ENCODE measurements around the gene ZYG11A. TPM values are rescaled to one million over a fixed set of nuclear protein-coding genes. Genes with fewer than 3 reads are reported as not detected.
"Not testable (repeated sequence)": the region's sequence is repeated elsewhere in the genome, so short reads cannot be mapped to it uniquely, and the experiment has no call there.

The ZYG11A gene
- total RNA-seq, 4 donors from 2014 or later, result not detected

GRCh38 chr1:52857443-52857842, 14.9 kb downstream of the ZYG11A start:
- Histone ChIP-seq H3K36me3 (no peaks in the 10 kb centered on the region), H3K4me3 (no peak overlapping the region), H3K27me3 (no peaks in the 10 kb centered on the region), H3K9me3 (no peaks in the 10 kb centered on the region), H3K27ac (peak overlapping the region in 1 of 4 donors; percentile 20), H3K4me1 (peaks cover 0 to 13% of the 10 kb centered on the region in 2 donors)
- intact Hi-C loops (cut with DNase I; ENCODE audit: low total_unique reads) (loop anchor here (2.0 kb wide), 1 partner anchor 69 kb away; the partner anchor contains the start of gene SCP2), in situ Hi-C loops (cut with MboI; ENCODE audit: low sequenced_read_pairs in 4 of 4) (no loop called here)
- TF ChIP-seq, protein P1, sequence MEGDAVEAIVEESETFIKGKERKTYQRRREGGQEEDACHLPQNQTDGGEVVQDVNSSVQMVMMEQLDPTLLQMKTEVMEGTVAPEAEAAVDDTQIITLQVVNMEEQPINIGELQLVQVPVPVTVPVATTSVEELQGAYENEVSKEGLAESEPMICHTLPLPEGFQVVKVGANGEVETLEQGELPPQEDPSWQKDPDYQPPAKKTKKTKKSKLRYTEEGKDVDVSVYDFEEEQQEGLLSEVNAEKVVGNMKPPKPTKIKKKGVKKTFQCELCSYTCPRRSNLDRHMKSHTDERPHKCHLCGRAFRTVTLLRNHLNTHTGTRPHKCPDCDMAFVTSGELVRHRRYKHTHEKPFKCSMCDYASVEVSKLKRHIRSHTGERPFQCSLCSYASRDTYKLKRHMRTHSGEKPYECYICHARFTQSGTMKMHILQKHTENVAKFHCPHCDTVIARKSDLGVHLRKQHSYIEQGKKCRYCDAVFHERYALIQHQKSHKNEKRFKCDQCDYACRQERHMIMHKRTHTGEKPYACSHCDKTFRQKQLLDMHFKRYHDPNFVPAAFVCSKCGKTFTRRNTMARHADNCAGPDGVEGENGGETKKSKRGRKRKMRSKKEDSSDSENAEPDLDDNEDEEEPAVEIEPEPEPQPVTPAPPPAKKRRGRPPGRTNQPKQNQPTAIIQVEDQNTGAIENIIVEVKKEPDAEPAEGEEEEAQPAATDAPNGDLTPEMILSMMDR (IDR thresholded peaks at IDR 0.05 in 4 of 5, conservative IDR thresholded peaks at IDR 0.05 in 1 of 5), result no peak
- no peak for TF ChIP-seq POLR2A (IDR thresholded peaks at IDR 0.05)
- peak; percentile 90 to 93 for ATAC-seq
- no peak for DNase-seq

GRCh38 chr1:52862666-52863458, 20.3 kb downstream of the ZYG11A start:
- Histone ChIP-seq H3K27me3 (no peaks in the 10 kb centered on the region), H3K4me1 (peaks cover 0 to under 1% of the 10 kb centered on the region in 2 donors), H3K4me3 (no peak overlapping the region), H3K27ac (no peak overlapping the region), H3K36me3 (no peaks in the 10 kb centered on the region), H3K9me3 (no peaks in the 10 kb centered on the region)
- ATAC-seq (no peak), DNase-seq (no peak)
- intact Hi-C loops (cut with DNase I; ENCODE audit: low total_unique reads), result no loop called here
- in situ Hi-C loops (cut with MboI; ENCODE audit: low sequenced_read_pairs in 4 of 4), result no loop called here
- TF ChIP-seq POLR2A (IDR thresholded peaks at IDR 0.05), result no peak
- TF ChIP-seq, protein P1 (IDR thresholded peaks at IDR 0.05 in 4 of 5, conservative IDR thresholded peaks at IDR 0.05 in 1 of 5), result no peak

DNA sequence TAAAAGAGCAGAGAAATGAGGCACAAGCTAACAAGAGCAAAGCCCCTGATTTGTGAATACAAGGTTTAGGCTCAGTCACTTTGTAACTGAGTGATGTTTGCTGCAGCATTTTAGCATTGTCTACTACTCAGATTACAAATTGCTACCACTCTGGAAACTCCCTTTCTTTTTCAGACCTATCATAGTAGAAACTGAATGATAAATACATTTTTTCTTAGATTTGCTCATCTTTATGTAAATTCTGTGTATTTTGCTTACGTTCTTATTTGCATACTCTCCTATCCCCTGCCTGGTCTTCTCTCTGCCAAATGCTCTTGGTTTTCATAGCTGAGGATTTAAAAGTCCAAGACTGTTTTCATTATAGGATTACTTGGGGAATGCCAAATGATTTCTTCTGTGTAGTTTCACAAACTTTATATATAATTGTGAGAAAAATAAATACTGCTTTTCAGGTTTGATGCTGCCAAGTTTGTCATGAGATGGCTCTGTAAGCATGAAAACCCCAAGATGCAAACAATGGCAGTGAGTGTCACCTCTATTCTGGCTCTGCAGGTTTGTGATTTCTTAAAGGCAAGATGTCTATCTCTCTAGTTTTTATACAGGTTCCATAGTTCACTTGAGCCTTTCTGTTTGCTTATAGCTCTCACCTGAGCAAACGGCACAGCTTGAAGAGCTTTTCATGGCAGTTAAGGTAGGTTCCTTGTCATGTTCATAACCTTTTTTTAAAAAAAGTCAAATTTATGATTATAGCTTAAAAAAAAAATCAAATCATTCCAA, 24.7 kb downstream of the ZYG11A start:
- H3K4me3 ChIP-seq, result no peak overlapping the region
- no peaks in the 10 kb centered on the region for H3K27me3 ChIP-seq
- no peaks in the 10 kb centered on the region for H3K9me3 ChIP-seq
- intact Hi-C loops (cut with DNase I; ENCODE audit: low total_unique reads), result no loop called here
- no peaks in the 10 kb centered on the region for H3K36me3 ChIP-seq
- TF ChIP-seq, protein P1 (IDR thresholded peaks at IDR 0.05 in 4 of 5, conservative IDR thresholded peaks at IDR 0.05 in 1 of 5), result no peak
- no peak for TF ChIP-seq POLR2A (IDR thresholded peaks at IDR 0.05)
- no peak overlapping the region for H3K27ac ChIP-seq
- DNase-seq, result no peak
- ATAC-seq, result no peak
- in situ Hi-C loops (cut with MboI; ENCODE audit: low sequenced_read_pairs in 4 of 4), result no loop called here
- H3K4me1 ChIP-seq, result no peaks in the 10 kb centered on the region

GRCh38 chr1:52869727-52870126, 27.2 kb downstream of the ZYG11A start:
- H3K4me3 ChIP-seq; H3K9me3 ChIP-seq; H3K27me3 ChIP-seq; DNase-seq; H3K36me3 ChIP-seq; H3K4me1 ChIP-seq; intact Hi-C loops (cut with DNase I; ENCODE audit: low total_unique reads); ATAC-seq; H3K27ac ChIP-seq; in situ Hi-C loops (cut with MboI; ENCODE audit: low sequenced_read_pairs in 4 of 4): not testable (repeated sequence)

DNA sequence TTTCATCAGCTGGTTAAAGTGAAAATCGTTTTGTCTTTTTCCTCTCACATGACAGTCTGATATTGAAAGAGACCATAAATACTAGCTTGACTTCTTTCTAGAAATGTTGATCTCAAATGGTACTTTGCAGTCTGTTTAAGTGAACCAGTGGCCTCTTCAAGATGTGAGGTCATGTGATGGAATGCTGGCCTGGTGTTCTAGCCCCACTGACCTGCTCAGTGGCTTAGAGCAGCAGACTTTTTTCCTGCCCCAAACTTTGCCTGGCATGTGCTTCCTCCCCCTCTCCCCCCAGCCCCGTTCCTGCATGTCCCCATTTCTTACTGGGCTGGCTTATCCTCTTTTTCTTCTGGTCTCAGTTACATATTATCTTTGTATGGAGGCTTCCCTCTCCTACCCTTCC, 34.3 kb downstream of the ZYG11A start:
- DNase-seq, result no peak
- no peak for ATAC-seq
- intact Hi-C loops (cut with DNase I; ENCODE audit: low total_unique reads) (no loop called here), in situ Hi-C loops (cut with MboI; ENCODE audit: low sequenced_read_pairs in 4 of 4) (no loop called here)
- Histone ChIP-seq H3K9me3 (no peaks in the 10 kb centered on the region), H3K4me1 (no peaks in the 10 kb centered on the region), H3K36me3 (no peaks in the 10 kb centered on the region), H3K4me3 (no peak overlapping the region), H3K27me3 (no peaks in the 10 kb centered on the region), H3K27ac (no peak overlapping the region)
- TF ChIP-seq POLR2A (IDR thresholded peaks at IDR 0.05), result no peak
- TF ChIP-seq, protein P1 (IDR thresholded peaks at IDR 0.05 in 4 of 5, conservative IDR thresholded peaks at IDR 0.05 in 1 of 5), result no peak
